ENCODE data around the gene TENT5C.

DNA sequence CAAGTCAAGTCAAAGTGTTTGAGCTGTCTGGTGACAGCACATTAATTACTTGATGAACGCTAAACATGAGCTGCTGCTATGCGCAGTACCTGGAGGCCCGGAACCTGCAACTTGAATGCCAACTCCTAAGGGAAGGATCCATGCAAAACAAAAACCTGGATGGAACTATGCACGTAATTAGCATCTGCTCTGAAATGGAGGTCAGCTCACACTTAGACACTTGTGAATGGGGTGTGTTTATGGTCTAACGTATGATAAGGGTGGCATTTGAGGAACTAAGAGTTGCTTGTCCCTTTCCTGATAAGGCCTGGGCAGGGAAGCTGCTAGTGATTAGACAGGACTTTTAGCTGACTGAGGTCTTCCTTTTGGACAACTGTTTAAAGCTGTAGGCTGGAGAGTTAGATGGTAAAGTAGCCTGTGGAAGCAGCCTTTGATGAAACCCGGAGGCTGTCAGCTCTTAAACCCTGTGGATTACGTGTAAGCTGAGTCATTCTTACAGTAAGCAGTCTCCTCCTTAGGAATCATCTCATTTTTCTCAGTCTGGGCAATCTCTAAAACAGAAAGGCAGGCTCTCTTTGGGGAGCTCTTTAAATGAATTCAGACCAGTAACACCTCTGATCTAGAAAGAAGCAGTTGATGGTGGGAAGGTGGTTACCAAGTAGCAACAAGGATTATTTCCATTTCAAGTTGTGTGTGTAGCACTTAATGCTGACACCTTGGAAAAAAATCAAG lies 6.8 kb downstream of the TENT5C start:
- TF ChIP-seq, protein P1, sequence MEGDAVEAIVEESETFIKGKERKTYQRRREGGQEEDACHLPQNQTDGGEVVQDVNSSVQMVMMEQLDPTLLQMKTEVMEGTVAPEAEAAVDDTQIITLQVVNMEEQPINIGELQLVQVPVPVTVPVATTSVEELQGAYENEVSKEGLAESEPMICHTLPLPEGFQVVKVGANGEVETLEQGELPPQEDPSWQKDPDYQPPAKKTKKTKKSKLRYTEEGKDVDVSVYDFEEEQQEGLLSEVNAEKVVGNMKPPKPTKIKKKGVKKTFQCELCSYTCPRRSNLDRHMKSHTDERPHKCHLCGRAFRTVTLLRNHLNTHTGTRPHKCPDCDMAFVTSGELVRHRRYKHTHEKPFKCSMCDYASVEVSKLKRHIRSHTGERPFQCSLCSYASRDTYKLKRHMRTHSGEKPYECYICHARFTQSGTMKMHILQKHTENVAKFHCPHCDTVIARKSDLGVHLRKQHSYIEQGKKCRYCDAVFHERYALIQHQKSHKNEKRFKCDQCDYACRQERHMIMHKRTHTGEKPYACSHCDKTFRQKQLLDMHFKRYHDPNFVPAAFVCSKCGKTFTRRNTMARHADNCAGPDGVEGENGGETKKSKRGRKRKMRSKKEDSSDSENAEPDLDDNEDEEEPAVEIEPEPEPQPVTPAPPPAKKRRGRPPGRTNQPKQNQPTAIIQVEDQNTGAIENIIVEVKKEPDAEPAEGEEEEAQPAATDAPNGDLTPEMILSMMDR (conservative IDR thresholded peaks at IDR 0.05), result no peak
- no peak for TF ChIP-seq ZFX (IDR thresholded peaks at IDR 0.05)

All from C4-2B (cell line).